ENCODE results near the gene CCDC188.

DNA sequence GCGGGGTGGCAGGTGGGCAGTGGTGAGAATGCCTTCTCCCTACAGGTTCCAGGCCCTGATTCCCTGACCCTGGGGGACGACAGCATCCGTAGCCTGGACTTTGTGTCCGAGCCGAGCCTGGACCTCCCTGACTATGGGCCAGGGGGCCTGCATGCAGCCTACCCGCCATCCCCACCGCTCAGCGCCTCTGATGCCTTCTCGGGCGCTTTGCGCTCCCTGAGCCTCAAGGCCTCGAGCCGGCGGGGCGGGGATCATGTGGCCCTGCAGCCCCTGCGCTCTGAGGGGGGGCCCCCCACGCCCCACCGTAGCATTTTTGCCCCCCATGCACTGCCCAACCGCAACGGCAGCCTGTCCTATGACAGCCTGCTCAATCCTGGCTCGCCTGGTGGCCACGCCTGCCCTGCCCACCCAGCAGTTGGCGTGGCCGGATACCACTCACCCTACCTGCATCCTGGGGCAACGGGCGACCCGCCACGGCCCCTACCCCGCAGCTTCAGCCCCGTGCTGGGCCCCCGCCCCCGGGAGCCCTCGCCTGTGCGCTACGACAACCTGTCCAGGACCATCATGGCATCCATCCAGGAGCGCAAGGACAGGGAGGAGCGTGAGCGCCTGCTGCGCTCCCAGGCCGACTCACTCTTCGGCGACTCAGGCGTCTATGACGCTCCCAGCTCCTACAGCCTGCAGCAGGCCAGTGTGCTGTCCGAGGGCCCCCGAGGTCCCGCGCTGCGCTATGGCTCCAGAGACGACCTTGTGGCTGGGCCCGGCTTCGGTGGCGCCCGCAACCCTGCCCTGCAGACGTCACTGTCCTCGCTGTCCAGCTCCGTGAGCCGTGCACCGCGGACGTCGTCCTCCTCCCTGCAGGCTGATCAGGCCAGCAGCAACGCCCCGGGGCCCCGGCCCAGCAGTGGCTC is 7.9 kb downstream of the CCDC188 start:
- no peak for TF ChIP-seq CTCF (conservative IDR thresholded peaks at IDR 0.05; ENCODE audit: low read depth, low read length)
- TF ChIP-seq EZH2 (IDR thresholded peaks at IDR 0.05; ENCODE audit: borderline replicate concordance, low read depth, low read length, poor library complexity, severe bottlenecking) = no peak

All from A673 (cell line).